Body of pancreas (tissue), 4 donors: ENCODE results near the gene DGKQ.

Experiments used
- CTCF ChIP-seq, 7 experiments: fragments of 450-650 bp in 4 of 7; fragments of 200-600 bp in 3 of 7; sonication (generic) in 3 of 7; IDR thresholded peaks; one replicate each; pipeline ENCODE4 v1.5.1; 2016 to 2019; ENCODE audit warnings: antibody characterized with exemption in 7 of 7
- POLR2A ChIP-seq, 3 donors: fragments of 450-650 bp; IDR thresholded peaks; one replicate each; pipeline ENCODE4 v1.6.1; 2016; ENCODE audit warnings: antibody characterized with exemption in 3 of 3, mild to moderate bottlenecking in 2 of 3

DNA sequence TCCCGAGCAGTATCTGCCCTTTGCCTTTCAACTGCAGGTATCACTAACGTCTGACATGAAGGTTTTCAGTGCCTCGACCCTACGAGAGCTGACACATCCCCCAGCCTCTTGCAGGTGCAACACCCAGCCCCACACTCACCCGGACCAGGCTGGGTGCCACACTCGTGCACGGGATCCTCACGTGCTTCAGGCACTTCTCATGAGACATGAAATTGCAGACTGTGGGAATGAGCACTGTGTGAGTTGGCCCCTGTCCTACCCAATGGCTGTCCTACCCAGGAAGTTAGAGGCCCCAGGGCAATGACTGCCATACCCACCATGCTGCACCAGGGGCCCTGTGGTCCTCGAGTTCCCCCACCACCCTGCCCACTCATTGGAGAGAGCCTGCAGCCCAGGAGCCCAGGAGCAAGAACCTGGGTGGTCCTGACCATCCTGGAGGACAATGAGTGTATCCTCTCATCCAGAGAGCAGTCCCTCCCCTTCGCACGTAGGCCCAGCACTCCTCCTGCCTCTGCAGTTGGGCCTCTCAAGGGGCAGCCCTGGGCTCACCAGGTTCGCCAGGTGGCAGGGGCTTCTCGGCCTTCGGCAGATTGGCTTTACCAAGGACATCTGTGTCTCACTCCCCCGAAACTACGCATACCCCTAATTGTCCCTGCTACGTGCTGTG is 2.4 kb downstream of the DGKQ start:
- TF ChIP-seq POLR2A (IDR thresholded peaks at IDR 0.05) (no peak), CTCF (IDR thresholded peaks at IDR 0.05) (no peak)
